Pons (tissue), 1 donor: ENCODE measurements around the gene HSD3B7.
"Not testable (repeated sequence)": the region's sequence is repeated elsewhere in the genome, so short reads cannot be mapped to it uniquely, and the experiment has no call there.

Experiments
- DNase-seq: peaks from one replicate; pipeline ENCODE4 v3.0.0-alpha.2; 2016; ENCODE audit warnings: low spot score

The HSD3B7 gene

GRCh38 chr16:31002250-31002700, 17.3 kb downstream of the HSD3B7 start:
- DNase-seq: no peak

GRCh38 chr16:31002862-31003341, 17.9 kb downstream of the HSD3B7 start:
- DNase-seq: no peak

GRCh38 chr16:31003744-31004143, 18.7 kb downstream of the HSD3B7 start:
- DNase-seq: no peak

- no peak for DNase-seq
Observed at GRCh38 chr16:31004658-31005057, 19.7 kb downstream of the HSD3B7 start.

- DNase-seq: no peak
Observed at GRCh38 chr16:31005350-31006085, 20.5 kb downstream of the HSD3B7 start.

DNA sequence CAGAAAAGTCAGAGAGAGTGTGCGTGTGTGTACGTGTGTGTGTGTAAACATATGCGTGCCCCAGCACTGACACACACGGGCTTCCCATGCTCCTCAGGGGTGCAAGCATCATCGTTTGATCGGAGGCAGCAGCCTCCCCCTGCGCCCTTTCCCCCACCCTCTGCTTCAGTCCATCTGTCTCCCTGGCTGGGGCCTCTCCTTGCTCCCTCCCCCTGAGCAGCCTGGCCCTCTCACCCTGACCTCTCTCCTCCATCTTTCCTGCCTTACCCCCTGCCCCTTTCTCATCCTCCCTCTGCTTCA, 21.0 kb downstream of the HSD3B7 start:
- no peak for DNase-seq

- DNase-seq: no peak
Observed at GRCh38 chr16:31006589-31006988, 21.6 kb downstream of the HSD3B7 start.

DNA sequence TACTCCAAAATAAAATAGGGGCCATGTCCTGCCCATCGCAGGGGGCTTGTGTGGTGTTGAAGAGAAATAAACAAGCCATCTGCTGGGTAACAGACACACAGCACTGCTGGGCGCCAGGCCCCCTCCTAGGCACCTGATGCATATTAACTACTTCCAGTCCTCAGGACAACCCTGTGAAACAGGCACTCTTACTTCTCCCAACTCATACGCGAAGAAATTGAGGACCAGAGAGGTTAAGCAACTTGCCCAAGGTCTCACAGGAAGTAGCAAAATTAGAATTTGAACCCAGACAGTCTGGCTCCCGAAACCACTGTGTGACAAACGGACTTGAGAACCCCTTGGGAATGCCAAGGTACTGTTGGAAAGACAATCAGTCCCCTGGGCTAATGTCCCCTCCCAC, 22.7 kb downstream of the HSD3B7 start:
- no peak for DNase-seq

DNA sequence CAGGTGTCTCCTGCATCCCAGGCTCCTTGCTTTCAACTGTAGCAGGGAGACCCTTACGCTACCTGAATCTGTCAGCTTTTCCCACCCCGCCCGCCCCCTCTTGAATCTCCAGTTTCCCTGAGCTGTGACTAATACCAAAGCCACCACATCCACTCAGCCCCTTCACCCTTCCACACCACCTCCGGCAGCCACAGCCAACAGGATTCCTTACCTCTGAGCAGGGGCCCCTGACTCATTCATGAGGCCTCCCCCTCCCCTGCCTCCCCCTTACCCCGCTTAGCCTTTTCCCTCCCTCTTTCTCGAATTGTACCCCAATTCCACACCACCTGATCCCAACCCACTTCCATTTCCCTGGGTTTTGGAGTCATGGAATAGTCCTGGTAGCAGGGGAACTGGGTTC, 23.1 kb downstream of the HSD3B7 start:
- no peak for DNase-seq

DNA sequence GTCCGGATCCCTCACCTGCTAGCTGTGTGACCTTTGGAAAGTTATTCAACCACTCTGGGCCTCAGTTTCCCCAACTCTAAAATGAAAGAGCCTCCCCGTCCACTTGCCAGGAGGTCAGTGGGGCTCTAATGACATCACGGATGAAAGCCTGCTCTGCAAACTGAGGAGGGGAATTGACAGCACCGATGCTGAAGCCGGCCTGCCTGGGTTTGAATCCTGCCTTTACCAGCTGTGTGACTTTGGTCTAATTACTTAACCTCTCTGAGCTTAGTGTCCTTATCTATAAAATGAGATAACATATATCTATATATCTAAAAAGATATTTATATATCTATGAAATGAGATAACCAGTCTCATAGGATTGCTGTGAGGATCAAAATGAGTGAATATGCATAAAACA, 23.5 kb downstream of the HSD3B7 start:
- no peak for DNase-seq

GRCh38 chr16:31009120-31009519, 24.1 kb downstream of the HSD3B7 start:
- no peak for DNase-seq

DNA sequence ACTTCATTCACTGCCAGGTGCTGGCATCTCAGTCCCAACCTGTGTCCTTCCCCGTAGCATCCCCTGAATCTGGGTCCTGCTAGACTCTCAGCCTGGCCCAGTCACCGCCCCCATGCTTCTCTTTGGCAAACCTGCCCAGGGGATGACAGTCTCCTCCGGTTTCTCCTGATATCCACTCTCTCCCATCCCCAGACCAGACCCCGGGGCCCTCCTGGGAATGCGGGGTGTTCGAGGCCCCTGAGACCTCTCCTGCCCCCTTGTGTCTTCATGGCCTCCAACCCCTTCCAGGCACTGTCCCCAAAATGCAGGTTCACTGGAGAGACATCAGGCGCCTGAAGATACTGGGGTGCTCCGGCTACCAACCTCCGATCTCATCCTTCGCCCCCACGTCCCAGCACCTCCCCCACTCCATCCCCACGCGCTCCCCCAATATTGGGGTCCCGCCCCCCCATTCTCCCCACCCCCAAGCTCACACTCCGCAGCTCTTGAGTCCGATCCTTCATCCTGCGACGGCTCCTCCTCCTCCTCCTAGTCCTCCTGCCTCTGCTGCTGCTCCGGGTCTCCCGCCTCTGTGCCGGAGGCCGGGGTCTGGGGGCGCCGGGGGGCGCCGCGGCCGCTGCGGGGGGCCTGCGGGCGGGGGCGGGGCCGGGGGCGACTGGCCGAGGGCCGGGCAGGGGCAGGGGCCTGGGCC, 25.0 kb downstream of the HSD3B7 start:
- DNase-seq: no peak

- DNase-seq: no peak
Observed at GRCh38 chr16:31010585-31011325, 25.7 kb downstream of the HSD3B7 start, which contains the start of gene STX1B. Gene STX1B (minus strand): TSS chr16:31010638. CDS start chr16:31010396, 242 bp downstream.

- not testable (repeated sequence) for DNase-seq
Observed at GRCh38 chr16:31011815-31012214, 26.8 kb downstream of the HSD3B7 start.

- not testable (repeated sequence) for DNase-seq
Observed at GRCh38 chr16:31013292-31013691, 28.3 kb downstream of the HSD3B7 start.

GRCh38 chr16:31016018-31016417, 31.0 kb downstream of the HSD3B7 start:
- no peak for DNase-seq

DNA sequence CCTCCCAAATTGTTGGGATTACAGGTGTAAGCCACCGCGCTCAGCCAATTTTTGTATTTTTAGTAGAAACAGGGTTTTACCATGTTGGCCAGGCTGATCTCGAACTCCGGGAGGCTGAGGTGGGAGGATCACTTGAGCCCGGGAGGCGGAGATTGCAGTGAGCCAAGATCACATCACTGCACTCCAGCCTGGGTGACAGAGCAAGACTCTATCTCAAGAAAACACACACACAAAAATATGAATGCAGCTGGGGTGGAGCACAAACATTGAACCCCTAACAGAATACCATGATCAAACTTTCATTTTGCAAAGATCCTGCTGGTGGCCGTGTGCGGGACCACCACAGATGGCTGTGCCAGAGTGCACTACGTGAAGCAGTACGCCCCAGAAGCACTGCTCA, 32.7 kb downstream of the HSD3B7 start:
- DNase-seq: not testable (repeated sequence)

DNA sequence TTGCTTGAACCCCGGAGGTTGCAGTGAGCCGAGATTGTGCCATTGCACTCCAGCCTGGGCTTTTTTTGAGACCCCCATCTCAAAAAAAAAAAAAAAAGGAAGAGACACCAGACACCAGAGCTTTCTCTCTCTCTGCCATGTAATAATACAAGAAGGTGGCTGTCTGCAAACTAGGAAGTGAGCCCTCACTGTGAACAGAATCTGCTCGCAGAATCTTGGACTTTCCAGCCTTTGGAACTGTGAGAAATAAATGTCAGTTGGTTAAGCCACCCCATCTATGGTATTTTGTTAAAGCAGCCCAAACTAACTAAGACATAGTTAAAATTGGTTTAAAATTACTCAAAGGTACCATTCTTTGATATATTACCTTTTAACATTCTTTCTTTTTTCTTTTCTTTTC, 35.5 kb downstream of the HSD3B7 start:
- DNase-seq: no peak

DNA sequence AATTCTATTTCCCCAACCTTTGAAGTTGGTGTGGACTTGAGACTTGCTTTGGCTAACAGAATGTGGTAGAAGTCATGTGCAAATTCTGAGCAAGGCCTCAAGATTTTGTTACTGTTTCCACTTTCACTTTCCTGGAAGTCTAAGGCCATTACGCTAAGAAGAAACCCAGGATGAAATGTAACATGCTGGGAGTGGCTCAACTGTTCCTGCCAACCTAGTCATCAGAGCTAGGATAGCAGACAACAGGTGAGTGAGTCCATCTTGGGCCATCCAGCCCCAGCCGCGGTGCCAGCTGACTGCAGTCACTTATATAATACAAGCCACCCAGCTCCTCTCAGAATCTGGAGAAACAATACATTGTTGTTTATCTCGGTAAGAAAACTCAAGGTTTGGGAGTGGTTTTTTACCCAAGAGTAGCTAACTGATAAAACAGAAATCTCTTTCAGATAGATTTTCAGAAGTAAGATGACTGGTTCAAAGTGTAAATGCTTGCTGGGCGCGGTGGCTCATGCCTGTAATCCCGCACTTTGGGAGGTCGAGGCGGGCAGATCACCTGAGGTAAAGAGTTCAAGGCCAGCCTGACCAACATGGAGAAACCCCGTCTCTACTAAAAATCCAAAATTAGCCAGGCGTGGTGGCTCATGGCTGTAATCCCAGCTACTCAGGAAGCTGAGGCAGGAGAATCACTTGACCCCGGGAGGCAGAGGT, 37.7 kb downstream of the HSD3B7 start:
- DNase-seq: no peak

DNA sequence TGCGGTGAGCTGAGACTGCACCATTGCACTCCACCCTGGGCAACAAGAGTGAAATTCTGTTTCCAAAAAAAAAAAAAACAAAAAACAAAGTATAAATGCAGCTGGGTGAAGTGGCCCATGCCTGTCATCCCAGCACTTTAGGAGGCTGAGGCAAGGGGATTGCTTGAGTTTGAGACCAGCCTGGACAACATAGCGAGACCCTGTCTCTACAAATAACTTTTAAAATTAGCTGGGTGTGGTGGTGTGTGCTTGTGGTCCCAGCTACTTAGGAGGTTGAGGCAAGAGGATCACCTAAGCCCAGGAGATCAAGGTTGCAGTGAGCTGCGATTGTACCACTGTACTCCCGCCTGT, 38.2 kb downstream of the HSD3B7 start:
- no peak for DNase-seq

DNA sequence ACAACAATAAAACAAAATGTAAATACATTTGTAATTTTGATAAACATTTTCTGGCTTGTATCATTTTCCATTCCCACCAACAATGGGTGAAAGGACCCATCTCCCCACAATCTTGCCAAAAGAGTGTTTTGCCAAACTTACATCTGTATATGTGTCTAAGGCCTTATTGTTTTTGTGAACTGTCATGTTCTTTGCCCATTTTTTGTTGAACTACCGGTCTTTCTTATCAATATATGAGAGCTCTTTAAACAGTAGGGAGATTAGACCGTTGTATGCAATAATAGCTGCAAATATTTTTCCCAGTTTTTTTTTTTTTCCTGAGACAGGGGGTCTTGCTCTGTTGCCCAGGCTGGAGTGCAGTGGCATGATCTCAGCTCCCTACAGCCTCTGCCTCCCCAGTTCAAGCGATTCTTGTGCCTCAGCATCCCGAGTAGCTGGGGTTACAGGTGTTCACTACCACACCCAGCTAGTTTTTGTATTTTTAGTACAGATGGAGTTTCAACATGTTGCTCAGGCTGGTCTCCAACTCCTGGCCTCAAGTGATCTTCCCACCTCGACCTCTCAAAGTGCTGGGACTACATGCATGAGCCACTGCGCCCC, 38.7 kb downstream of the HSD3B7 start:
- no peak for DNase-seq

GRCh38 chr16:31025339-31025738, 40.3 kb downstream of the HSD3B7 start:
- DNase-seq: no peak
